Astrocyte (in vitro differentiated cells and primary cell): ENCODE measurements around the gene DTWD2.

Source experiments
- CTCF ChIP-seq: IDR thresholded peaks from 2 replicates; pipeline ENCODE4 v1.5.1; 2011; ENCODE audit warnings: low read depth, mild to moderate bottlenecking, inconsistent platforms, low read length, moderate library complexity; ENCODE audit not compliant: insufficient read depth
- EZH2 ChIP-seq: IDR thresholded peaks from 2 replicates; pipeline ENCODE4 v1.6.1; 2012; ENCODE audit warnings: mild to moderate bottlenecking, low read length, inconsistent platforms; ENCODE audit not compliant: insufficient read depth

GRCh38 chr5:119011186-119011585 lies 22.8 kb upstream of the DTWD2 start:
- no peak for TF ChIP-seq CTCF
- no peak for TF ChIP-seq EZH2
